Endodermal cell (in vitro differentiated cells): ENCODE results near the gene TPM4. TPM values are rescaled to one million over a fixed set of nuclear protein-coding genes. Genes with fewer than 3 reads are reported as not detected.

Experiments used
- DNase-seq: peaks from one replicate; pipeline ENCODE4 v3.0.0-alpha.2; 2017
- H3K27ac ChIP-seq: 2 replicates; pipeline ENCODE4 v1.5.1; 2013; ENCODE audit warnings: mild to moderate bottlenecking, low read depth, low read length, moderate library complexity
- H3K27me3 ChIP-seq: 2 replicates; pipeline ENCODE4 v1.6.1; 2013; ENCODE audit warnings: mild to moderate bottlenecking, low read length, moderate library complexity; ENCODE audit not compliant: insufficient read depth, control insufficient read depth, poor library complexity, severe bottlenecking
- H3K36me3 ChIP-seq: 2 replicates; pipeline ENCODE4 v1.7.0; 2013; ENCODE audit warnings: mild to moderate bottlenecking, low read length, moderate library complexity; ENCODE audit not compliant: control insufficient read depth, insufficient read depth
- H3K4me1 ChIP-seq: one replicate; pipeline ENCODE4 v1.7.0; 2013; ENCODE audit warnings: low read length; ENCODE audit not compliant: control insufficient read depth, insufficient read depth
- H3K4me3 ChIP-seq: 2 replicates; pipeline ENCODE4 v1.5.1; 2013; ENCODE audit warnings: mild to moderate bottlenecking, low read length, moderate library complexity
- H3K9ac ChIP-seq: 2 replicates; pipeline ENCODE4 v1.6.1; 2013; ENCODE audit warnings: mild to moderate bottlenecking, low read length, moderate library complexity; ENCODE audit not compliant: poor library complexity, severe bottlenecking; ENCODE audit errors: extremely low read depth
- H3K9me3 ChIP-seq: 2 replicates; pipeline ENCODE4 v1.6.1; 2013; ENCODE audit warnings: mild to moderate bottlenecking, low read length, moderate library complexity; ENCODE audit not compliant: control insufficient read depth
- H3K27ac Mint-ChIP-seq: 2 replicates; pipeline ENCODE4 v1.8.0; 2020; ENCODE audit warnings: mixed read lengths
- H3K27me3 Mint-ChIP-seq: 2 replicates; pipeline ENCODE4 v1.8.0; 2021; ENCODE audit warnings: mild to moderate bottlenecking, mixed read lengths; ENCODE audit not compliant: insufficient read depth
- H3K36me3 Mint-ChIP-seq: 2 replicates; pipeline ENCODE4 v1.8.0; 2020; ENCODE audit warnings: low read depth, mixed read lengths
- H3K4me1 Mint-ChIP-seq: 2 replicates; pipeline ENCODE4 v1.8.0; 2020; ENCODE audit warnings: mixed read lengths
- H3K4me3 Mint-ChIP-seq: 2 replicates; pipeline ENCODE4 v1.8.0; 2020; ENCODE audit warnings: mild to moderate bottlenecking, moderate library complexity, mixed read lengths
- H3K9me3 Mint-ChIP-seq: 2 replicates; pipeline ENCODE4 v1.8.0; 2020; ENCODE audit warnings: mild to moderate bottlenecking, mixed read lengths
- CTCF ChIP-seq: fragments of 200-600 bp; sonication (generic); conservative IDR thresholded peaks from 2 replicates; pipeline ENCODE4 v1.5.0; 2021; ENCODE audit warnings: antibody characterized with exemption, mild to moderate bottlenecking
- WGBS, 2 experiments: methylation state at CpG; one replicate each; pipeline versions ENCODE4 v1.1.5 to v1.1.7; 2013; ENCODE audit warnings: missing lambda C conversion rate in 2 of 2, mixed read lengths in 1 of 2; ENCODE audit not compliant: insufficient coverage in 1 of 2, insufficient read length in 1 of 2; 5-methylcytosine and 5-hydroxymethylcytosine counted together
- total RNA-seq, 2 donors: library from RNA; stranded (reverse); fragmentation: NEBNext Ultra II Directional in 1 of 2; extraction: Animal tissue kit (Norgen Biotek cat#: 25700) in 1 of 2; gene quantifications; 2 replicates in 1 of 2; 3 replicates in 1 of 2; pipeline ENCODE4 v1.2.1, GENCODE V29; 2021

The TPM4 gene
- total RNA-seq, 2 donors from 2014 or later, result 387 to 437 TPM

- H3K4me3 Mint-ChIP-seq, result no peak overlapping the region
- Histone ChIP-seq H3K27ac (no peak overlapping the region), H3K36me3 (peaks cover 98% of the 10 kb centered on the region), H3K9me3 (no peaks in the 10 kb centered on the region), H3K9ac (no peak overlapping the region), H3K4me1 (no peaks in the 10 kb centered on the region), H3K27me3 (no peaks in the 10 kb centered on the region), H3K4me3 (no peak overlapping the region)
- no peaks in the 10 kb centered on the region for H3K27me3 Mint-ChIP-seq
- peaks cover 87% of the 10 kb centered on the region for H3K36me3 Mint-ChIP-seq
- H3K27ac Mint-ChIP-seq, result peak overlapping the region; percentile 89
- peaks cover 9% of the 10 kb centered on the region for H3K4me1 Mint-ChIP-seq
- WGBS, 2 experiments, result 95 to 98% methylated on average over 6 to 12 of the region's 12 CpGs
- no peak for TF ChIP-seq CTCF
- no peaks in the 10 kb centered on the region for H3K9me3 Mint-ChIP-seq
- DNase-seq, result no peak
Observed at GRCh38 chr19:16087940-16088339, 11.6 kb downstream of the TPM4 start.

- peak; percentile 47 for TF ChIP-seq CTCF
- no peaks in the 10 kb centered on the region for H3K9me3 Mint-ChIP-seq
- H3K9me3 ChIP-seq, result no peaks in the 10 kb centered on the region
- 92 to 97% methylated on average over 6 to 17 of the region's 17 CpGs for WGBS, 2 experiments
- H3K9ac ChIP-seq, result no peak overlapping the region
- H3K4me1 Mint-ChIP-seq, result peaks cover 9% of the 10 kb centered on the region
- no peak overlapping the region for H3K27ac ChIP-seq
- no peak overlapping the region for H3K4me3 ChIP-seq
- no peaks in the 10 kb centered on the region for H3K27me3 Mint-ChIP-seq
- H3K4me1 ChIP-seq, result no peaks in the 10 kb centered on the region
- peaks cover 98% of the 10 kb centered on the region for H3K36me3 ChIP-seq
- peaks cover 87% of the 10 kb centered on the region for H3K36me3 Mint-ChIP-seq
- DNase-seq, result peak; percentile 82
- H3K27me3 ChIP-seq, result no peaks in the 10 kb centered on the region
- no peak overlapping the region for H3K4me3 Mint-ChIP-seq
- H3K27ac Mint-ChIP-seq, result peak overlapping the region; percentile 89
Observed at GRCh38 chr19:16088351-16089009, 12.2 kb downstream of the TPM4 start.

DNA sequence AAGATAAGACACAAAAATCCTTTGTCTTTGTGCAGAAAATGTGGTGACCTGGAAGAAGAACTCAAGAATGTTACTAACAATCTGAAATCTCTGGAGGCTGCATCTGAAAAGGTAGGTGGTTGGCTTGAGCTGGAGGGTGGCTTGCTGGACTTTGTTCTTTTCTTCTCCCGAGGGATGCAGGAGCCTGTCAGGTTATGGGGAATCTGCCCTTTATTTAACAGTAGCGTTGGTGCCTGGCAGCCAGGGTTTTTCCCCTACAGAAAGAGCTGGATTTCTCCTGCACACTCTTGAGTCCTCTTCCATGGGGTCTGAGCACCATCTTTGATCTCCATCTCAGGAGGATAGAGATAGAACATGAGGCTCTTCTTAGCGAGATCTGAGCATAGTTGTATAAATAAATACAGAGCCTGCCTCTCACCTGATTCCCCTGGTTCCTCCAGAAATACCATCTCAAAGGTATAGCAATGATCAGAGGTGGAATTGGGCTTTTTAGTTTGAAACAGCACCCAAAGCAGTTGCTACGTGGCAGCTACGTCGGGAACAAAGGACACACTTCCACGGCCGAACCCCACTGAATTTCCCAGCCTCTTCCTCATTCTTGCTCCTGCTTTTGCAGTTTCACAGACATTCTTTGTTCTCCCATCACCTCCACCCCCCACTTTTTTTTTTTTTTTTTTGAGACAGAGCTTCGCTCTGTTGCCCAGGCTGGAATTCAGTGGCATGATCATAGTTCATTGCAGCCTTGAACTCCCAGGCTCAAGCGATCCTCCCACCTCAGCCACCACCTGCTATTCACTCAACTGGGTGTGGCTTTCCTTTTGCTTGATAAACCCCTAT, 12.9 kb downstream of the TPM4 start:
- peaks cover 9% of the 10 kb centered on the region for H3K4me1 Mint-ChIP-seq
- WGBS, 2 experiments, result 85 to 100% methylated on average over 3 to 10 of the region's 10 CpGs
- no peak overlapping the region for H3K4me3 ChIP-seq
- H3K36me3 ChIP-seq, result peaks cover 98% of the 10 kb centered on the region
- H3K4me1 ChIP-seq, result no peaks in the 10 kb centered on the region
- H3K9me3 ChIP-seq, result no peaks in the 10 kb centered on the region
- no peak for DNase-seq
- no peaks in the 10 kb centered on the region for H3K9me3 Mint-ChIP-seq
- peaks cover 87% of the 10 kb centered on the region for H3K36me3 Mint-ChIP-seq
- peak overlapping the region; percentile 89 for H3K27ac Mint-ChIP-seq
- no peaks in the 10 kb centered on the region for H3K27me3 ChIP-seq
- H3K27ac ChIP-seq, result no peak overlapping the region
- TF ChIP-seq CTCF, result no peak
- no peak overlapping the region for H3K4me3 Mint-ChIP-seq
- no peak overlapping the region for H3K9ac ChIP-seq
- H3K27me3 Mint-ChIP-seq, result no peaks in the 10 kb centered on the region
